Measurements from ENCODE around the gene SPAG16.

GRCh38 chr2:213243189-213244044 is 40.8 kb upstream of the SPAG16 start:
- TF ChIP-seq CTCF (tag by site-specific recombination; IDR thresholded peaks at IDR 0.05) = no peak
- TF ChIP-seq IKZF3 (tag by site-specific recombination; IDR thresholded peaks at IDR 0.05) = no peak
- no peak for TF ChIP-seq ATF2 (tag by site-specific recombination; IDR thresholded peaks at IDR 0.05; ENCODE audit: low read depth)
- no peak for TF ChIP-seq ZNF76 (tag by site-specific recombination; IDR thresholded peaks at IDR 0.05; ENCODE audit: borderline replicate concordance, low read depth)
- no peak for TF ChIP-seq ZBTB11 (tag by site-specific recombination; conservative IDR thresholded peaks at IDR 0.05; ENCODE audit: low read depth)
- TF ChIP-seq ZNF747 (tag by site-specific recombination; IDR thresholded peaks at IDR 0.05) = no peak
- no peak for TF ChIP-seq ZBTB1 (tag by site-specific recombination; IDR thresholded peaks at IDR 0.05)
- no peak for TF ChIP-seq KLF9 (tag by site-specific recombination; IDR thresholded peaks at IDR 0.05; ENCODE audit: low read depth)
- TF ChIP-seq ZEB2 (tag by site-specific recombination; IDR thresholded peaks at IDR 0.05) = no peak
- TF ChIP-seq REST (tag by site-specific recombination; IDR thresholded peaks at IDR 0.05) = no peak
